ENCODE measurements around the gene TNFAIP8. TPM values are rescaled to one million over a fixed set of nuclear protein-coding genes. Genes with fewer than 3 reads are reported as not detected.

TNFAIP8 gene
- total and polyA plus RNA-seq, 10 of the 15 experiments (the other 5 are each of a cell fraction or from before 2014, with no cell fraction given), result 124 to 324 (median 177) TPM

DNA sequence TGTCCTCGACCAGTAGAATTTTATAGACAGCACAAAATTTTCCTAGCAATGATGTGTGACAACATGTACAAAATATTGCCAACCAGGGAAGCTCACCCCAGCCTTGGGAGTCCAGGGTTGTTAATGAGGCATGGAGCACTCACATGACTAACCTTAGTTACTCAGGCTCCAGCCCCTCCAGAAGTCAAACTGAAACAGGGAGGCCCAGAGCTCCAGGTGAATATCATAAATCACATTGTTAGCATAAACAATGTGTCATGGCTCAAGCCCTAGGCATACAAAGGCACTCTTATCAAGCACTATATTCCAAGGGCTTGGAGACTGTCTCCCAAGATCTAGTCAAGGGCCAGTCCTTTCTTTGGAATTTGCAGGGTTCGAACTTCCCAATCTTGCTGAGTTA lies 44.4 kb downstream of the TNFAIP8 start:
- ATAC-seq (0 out of 3 replicates have a peak, but pooled peaks have one; percentile 2), FAIRE-seq (no peak), DNase-seq (ENCODE audit: low read depth, low spot score) (no peak)
- no peak overlapping the region for H3K4me2 ChIP-seq (ENCODE audit: control insufficient read depth, insufficient read depth)
- H3K9me3 ChIP-seq (replicated peaks; ENCODE audit: control insufficient read depth, insufficient read depth, low read length), result no peaks in the 10 kb centered on the region
- no peak overlapping the region for H3K27ac ChIP-seq (ENCODE audit: control insufficient read depth, insufficient read depth)
- H3K4me3 ChIP-seq, result no peak overlapping the region
- H3K4me1 ChIP-seq (ENCODE audit: control insufficient read depth, insufficient read depth, low read length), result peaks cover 47% of the 10 kb centered on the region
- intact Hi-C loops (cut with micrococcal nuclease; ENCODE audit: unreplicated experiment), result no loop called here
- H3K36me3 ChIP-seq (ENCODE audit: control insufficient read depth in 2 of 2, insufficient read depth in 2 of 2, low read length in 1 of 2), result peaks cover 0 to 2% of the 10 kb centered on the region in 2 experiments; a peak in 1 of 4 replicates
- peaks cover 19% of the 10 kb centered on the region for H3K79me2 ChIP-seq (ENCODE audit: control insufficient read depth, insufficient read depth, low read length)
- H3K27me3 ChIP-seq (replicated peaks in 1 of 2; ENCODE audit: control insufficient read depth in 2 of 2, insufficient read depth in 2 of 2, low read length in 1 of 2), result no peaks in the 10 kb centered on the region
- ChIA-PET CTCF (interaction anchor here (1.2 to 6.3 kb wide), 5 partner anchors 11 to 85 kb away, joined by 3 to 80 read pairs (median 10); no protein-coding TSS in a partner anchor), POLR2A (interaction anchor here (0.7 to 1.7 kb wide), 6 partner anchors 9 to 82 kb away, joined by 3 to 7 read pairs (median 4); no protein-coding TSS in a partner anchor), RAD21 (ENCODE audit: unreplicated experiment) (interaction anchor here (1.0 to 5.1 kb wide), 7 partner anchors 9 to 413 kb away, joined by 3 to 22 read pairs (median 6); no protein-coding TSS in a partner anchor), SMC1A (ENCODE audit: uncharacterized antibody, unreplicated experiment) (interaction anchor here (0.6 to 26.7 kb wide), 10 partner anchors 8 to 111 kb away, joined by 3 to 583 read pairs (median 8); partner anchors contain the start of gene TNFAIP8)
- 98% methylated on average over 2 of the region's 2 CpGs for WGBS (ENCODE audit: insufficient coverage, insufficient replicate concordance, low lambda C conversion rate, missing lambda C conversion rate)
- H3K9ac ChIP-seq (ENCODE audit: control insufficient read depth, insufficient read depth, low read length), result no peak overlapping the region
- in situ Hi-C loops (cut with MboI), result no loop called here
- no TSS peak for BruUV-seq (replicated peaks)
- no peak overlapping the region for H2AFZ ChIP-seq (ENCODE audit: control insufficient read depth, low read depth, low read length)
- no peaks in the 10 kb centered on the region for H4K20me1 ChIP-seq (ENCODE audit: control insufficient read depth, insufficient read depth)
- TF ChIP-seq KDM1A (IDR thresholded peaks at IDR 0.05; ENCODE audit: borderline replicate concordance) (no peak), RBBP5 (conservative IDR thresholded peaks at IDR 0.05) (no peak), SUZ12 (IDR thresholded peaks at IDR 0.05; ENCODE audit: unreplicated experiment) (no peak), SMARCA5 (IDR thresholded peaks at IDR 0.05) (no peak), TCF12 (IDR thresholded peaks at IDR 0.05; ENCODE audit: low read depth, low read length) (no peak), SIN3A (IDR thresholded peaks at IDR 0.05; ENCODE audit: low read depth, low read length) (no peak), SRF (IDR thresholded peaks at IDR 0.05; ENCODE audit: low read depth in 2 of 2, low read length in 2 of 2) (no peak), BCL3 (IDR thresholded peaks at IDR 0.05; ENCODE audit: borderline replicate concordance, insufficient read depth, low read depth, low read length, poor library complexity, severe bottlenecking) (no peak), STAT3 (IDR thresholded peaks at IDR 0.05; ENCODE audit: low read depth, low read length) (no peak), SIX5 (IDR thresholded peaks at IDR 0.05; ENCODE audit: low read depth, low read length, severe bottlenecking) (no peak), MYB (IDR thresholded peaks at IDR 0.05; ENCODE audit: borderline replicate concordance, low read depth, low read length) (no peak), ZBED1 (IDR thresholded peaks at IDR 0.05; ENCODE audit: borderline replicate concordance) (0 out of 2 replicates have a peak, but pooled peaks have one; percentile 21), BHLHE40 (IDR thresholded peaks at IDR 0.05; ENCODE audit: borderline replicate concordance in 1 of 2, low read depth in 2 of 2, low read length in 1 of 2) (0 out of 4 replicates have a peak, but pooled peaks of 1 of the 2 experiments have one; percentile 20), CREM (IDR thresholded peaks at IDR 0.05; ENCODE audit: low read depth) (no peak), ZBTB33 (IDR thresholded peaks at IDR 0.05) (no peak)
- TF ChIP-seq, protein P1, sequence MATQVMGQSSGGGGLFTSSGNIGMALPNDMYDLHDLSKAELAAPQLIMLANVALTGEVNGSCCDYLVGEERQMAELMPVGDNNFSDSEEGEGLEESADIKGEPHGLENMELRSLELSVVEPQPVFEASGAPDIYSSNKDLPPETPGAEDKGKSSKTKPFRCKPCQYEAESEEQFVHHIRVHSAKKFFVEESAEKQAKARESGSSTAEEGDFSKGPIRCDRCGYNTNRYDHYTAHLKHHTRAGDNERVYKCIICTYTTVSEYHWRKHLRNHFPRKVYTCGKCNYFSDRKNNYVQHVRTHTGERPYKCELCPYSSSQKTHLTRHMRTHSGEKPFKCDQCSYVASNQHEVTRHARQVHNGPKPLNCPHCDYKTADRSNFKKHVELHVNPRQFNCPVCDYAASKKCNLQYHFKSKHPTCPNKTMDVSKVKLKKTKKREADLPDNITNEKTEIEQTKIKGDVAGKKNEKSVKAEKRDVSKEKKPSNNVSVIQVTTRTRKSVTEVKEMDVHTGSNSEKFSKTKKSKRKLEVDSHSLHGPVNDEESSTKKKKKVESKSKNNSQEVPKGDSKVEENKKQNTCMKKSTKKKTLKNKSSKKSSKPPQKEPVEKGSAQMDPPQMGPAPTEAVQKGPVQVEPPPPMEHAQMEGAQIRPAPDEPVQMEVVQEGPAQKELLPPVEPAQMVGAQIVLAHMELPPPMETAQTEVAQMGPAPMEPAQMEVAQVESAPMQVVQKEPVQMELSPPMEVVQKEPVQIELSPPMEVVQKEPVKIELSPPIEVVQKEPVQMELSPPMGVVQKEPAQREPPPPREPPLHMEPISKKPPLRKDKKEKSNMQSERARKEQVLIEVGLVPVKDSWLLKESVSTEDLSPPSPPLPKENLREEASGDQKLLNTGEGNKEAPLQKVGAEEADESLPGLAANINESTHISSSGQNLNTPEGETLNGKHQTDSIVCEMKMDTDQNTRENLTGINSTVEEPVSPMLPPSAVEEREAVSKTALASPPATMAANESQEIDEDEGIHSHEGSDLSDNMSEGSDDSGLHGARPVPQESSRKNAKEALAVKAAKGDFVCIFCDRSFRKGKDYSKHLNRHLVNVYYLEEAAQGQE (IDR thresholded peaks at IDR 0.05; ENCODE audit: low read depth, low read length), result no peak

Data from GM12878 (cell line).